ENCODE data around the gene TIGD6. TPM values are rescaled to one million over a fixed set of nuclear protein-coding genes. Genes with fewer than 3 reads are reported as not detected.

Gene TIGD6
- total RNA-seq, 2 experiments from 2014 or later: 1.2 to 2.2 TPM

- ATAC-seq: peak; percentile 51
- Mint-ChIP-seq H3K9me3 (no peaks in the 10 kb centered on the region), H3K27me3 (no peaks in the 10 kb centered on the region), H3K4me1 (ENCODE audit: low read depth) (peaks cover 20% of the 10 kb centered on the region), H3K36me3 (ENCODE audit: low read depth) (peaks cover 51% of the 10 kb centered on the region), H3K27ac (peak overlapping the region; percentile 44), H3K4me3 (no peak overlapping the region)
- no peak for DNase-seq
- CTCF ChIA-PET: no interaction called here
- TF ChIP-seq CTCF (IDR thresholded peaks at IDR 0.05): no peak
- intact Hi-C loops (cut with micrococcal nuclease): no loop called here
- POLR2A ChIA-PET: interaction anchor here (1.2 kb wide), 1 partner anchor 37 kb away, joined by 3 read pairs; no protein-coding TSS in a partner anchor
Measured at GRCh38 chr5:150043657-150044328, 43.3 kb upstream of the TIGD6 start.

- CTCF ChIA-PET: interaction anchor here (1.1 kb wide), 1 partner anchor 25 kb away, joined by 3 read pairs; no protein-coding TSS in a partner anchor
Measured at GRCh38 chr5:150042459-150042858, 42.0 kb upstream of the TIGD6 start.

GRCh38 chr5:150038547-150038946 lies 38.1 kb upstream of the TIGD6 start:
- ChIA-PET CTCF (interaction anchor here (0.7 to 1.0 kb wide), 2 partner anchors 48 to 220 kb away, joined by 3 read pairs; no protein-coding TSS in a partner anchor), POLR2A (interaction anchor here (0.8 kb wide), 1 partner anchor 13 kb away, joined by 3 read pairs; no protein-coding TSS in a partner anchor)
- H3K27me3 Mint-ChIP-seq: no peaks in the 10 kb centered on the region
- H3K9me3 Mint-ChIP-seq: no peaks in the 10 kb centered on the region
- H3K4me3 Mint-ChIP-seq: no peak overlapping the region
- intact Hi-C loops (cut with micrococcal nuclease): no loop called here
- H3K4me1 Mint-ChIP-seq (ENCODE audit: low read depth): peaks cover 11% of the 10 kb centered on the region
- DNase-seq (no peak), ATAC-seq (no peak)
- H3K27ac Mint-ChIP-seq: no peak overlapping the region
- TF ChIP-seq CTCF (IDR thresholded peaks at IDR 0.05): no peak
- H3K36me3 Mint-ChIP-seq (ENCODE audit: low read depth): peaks cover 58% of the 10 kb centered on the region

More at GRCh38 chr5:150042459-150042858, 42.0 kb upstream of the TIGD6 start:
- no peak overlapping the region for H3K4me3 Mint-ChIP-seq
- peaks cover 53% of the 10 kb centered on the region for H3K36me3 Mint-ChIP-seq (ENCODE audit: low read depth)
- no peak for ATAC-seq
- POLR2A ChIA-PET: no interaction called here
- peaks cover 20% of the 10 kb centered on the region for H3K4me1 Mint-ChIP-seq (ENCODE audit: low read depth)
- no peak for DNase-seq
- no peaks in the 10 kb centered on the region for H3K27me3 Mint-ChIP-seq
- no peaks in the 10 kb centered on the region for H3K9me3 Mint-ChIP-seq
- no peak for TF ChIP-seq CTCF (IDR thresholded peaks at IDR 0.05)
- H3K27ac Mint-ChIP-seq: no peak overlapping the region
- intact Hi-C loops (cut with micrococcal nuclease): no loop called here

- ChIA-PET CTCF (interaction anchor here (0.7 to 1.5 kb wide), 2 partner anchors 9 to 34 kb away, joined by 4 read pairs; no protein-coding TSS in a partner anchor), POLR2A (interaction anchor here (1.1 to 1.5 kb wide), 2 partner anchors 12 to 36 kb away, joined by 3 to 4 read pairs; partner anchors contain the start of genes HMGXB3 and TIGD6)
- ATAC-seq: no peak
- intact Hi-C loops (cut with micrococcal nuclease): no loop called here
- Mint-ChIP-seq H3K27me3 (no peaks in the 10 kb centered on the region), H3K4me1 (ENCODE audit: low read depth) (no peaks in the 10 kb centered on the region), H3K36me3 (ENCODE audit: low read depth) (peaks cover 64% of the 10 kb centered on the region), H3K9me3 (no peaks in the 10 kb centered on the region), H3K27ac (no peak overlapping the region), H3K4me3 (no peak overlapping the region)
- no peak for TF ChIP-seq CTCF (IDR thresholded peaks at IDR 0.05)
- no peak for DNase-seq
Measured at GRCh38 chr5:150036513-150036912, 36.1 kb upstream of the TIGD6 start.

All from activated CD8-positive, alpha-beta T cell treated with anti-CD3 and anti-CD28 coated beads for 36 hours (primary cell).